Effector CD4-positive, alpha-beta T cell (primary cell): ENCODE measurements around the gene GATC.
"Not testable (repeated sequence)": the region's sequence is repeated elsewhere in the genome, so short reads cannot be mapped to it uniquely, and the experiment has no call there.

Source experiments
- DNase-seq: peaks from one replicate; pipeline ENCODE4 v3.0.0-alpha.2; 2020

Gene GATC

GRCh38 chr12:120470150-120470784 is 24.0 kb downstream of the GATC start:
- DNase-seq: no peak

- DNase-seq: no peak
These were observed 26.3 kb downstream of the GATC start for GRCh38 chr12:120472521-120472920.

- DNase-seq: no peak
These were observed 27.8 kb downstream of the GATC start for GRCh38 chr12:120473807-120474615.

- DNase-seq: no peak
These were observed 28.3 kb downstream of the GATC start for GRCh38 chr12:120474616-120474960.

- no peak for DNase-seq
These were observed 29.4 kb downstream of the GATC start for GRCh38 chr12:120475643-120476042.

GRCh38 chr12:120479458-120479857 is 33.2 kb downstream of the GATC start:
- DNase-seq: no peak

- no peak for DNase-seq
These were observed 34.0 kb downstream of the GATC start for GRCh38 chr12:120480211-120480610.

GRCh38 chr12:120481022-120481767 is 35.0 kb downstream of the GATC start:
- no peak for DNase-seq

- no peak for DNase-seq
These were observed 37.4 kb downstream of the GATC start for GRCh38 chr12:120483621-120484020.

GRCh38 chr12:120485961-120486881 is 40.0 kb downstream of the GATC start:
- no peak for DNase-seq

GRCh38 chr12:120487552-120487951 is 41.3 kb downstream of the GATC start:
- not testable (repeated sequence) for DNase-seq

GRCh38 chr12:120488057-120488640 is 41.9 kb downstream of the GATC start:
- DNase-seq: no peak

GRCh38 chr12:120489018-120489417 is 42.8 kb downstream of the GATC start:
- no peak for DNase-seq

GRCh38 chr12:120490325-120490724 is 44.1 kb downstream of the GATC start:
- DNase-seq: no peak

- DNase-seq: no peak
These were observed 44.7 kb downstream of the GATC start for GRCh38 chr12:120490833-120491512.

- DNase-seq: peak; percentile 8
These were observed 49.0 kb downstream of the GATC start for GRCh38 chr12:120495186-120495730.

- DNase-seq: peak; percentile 96
These were observed 49.6 kb downstream of the GATC start, which contains the start of gene DYNLL1 for GRCh38 chr12:120495731-120496412. DYNLL1 (plus strand) TSS chr12:120496113; CDS start chr12:120496422, 309 bp downstream.

- DNase-seq: peak; percentile 44
These were observed 50.4 kb downstream of the GATC start for GRCh38 chr12:120496413-120497340.

- DNase-seq: no peak
These were observed 51.4 kb downstream of the GATC start for GRCh38 chr12:120497524-120498150.
